Measurements from ENCODE around the gene ARHGAP5.

ARHGAP5 gene

DNA sequence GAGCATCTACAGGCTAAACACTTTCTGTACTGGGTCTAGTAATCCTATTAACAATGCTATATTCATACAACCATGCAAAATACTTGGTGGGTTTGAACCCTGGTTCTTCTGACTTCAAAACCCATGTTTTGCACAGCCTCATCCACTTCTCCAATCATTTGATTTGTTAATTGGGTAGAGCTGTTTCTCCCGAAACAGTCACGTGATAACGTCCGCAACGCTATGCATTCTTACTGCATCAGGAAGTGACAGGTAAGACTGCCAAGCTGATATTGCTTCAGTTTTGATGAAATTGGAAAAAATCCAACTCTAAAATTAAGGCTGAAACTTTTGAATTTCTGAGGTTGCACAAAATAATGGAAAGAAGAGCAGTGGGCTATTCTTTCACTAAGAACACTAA lies 94.4 kb downstream of the ARHGAP5 start:
- no peak for DNase-seq (ENCODE audit: low read depth)

DNA sequence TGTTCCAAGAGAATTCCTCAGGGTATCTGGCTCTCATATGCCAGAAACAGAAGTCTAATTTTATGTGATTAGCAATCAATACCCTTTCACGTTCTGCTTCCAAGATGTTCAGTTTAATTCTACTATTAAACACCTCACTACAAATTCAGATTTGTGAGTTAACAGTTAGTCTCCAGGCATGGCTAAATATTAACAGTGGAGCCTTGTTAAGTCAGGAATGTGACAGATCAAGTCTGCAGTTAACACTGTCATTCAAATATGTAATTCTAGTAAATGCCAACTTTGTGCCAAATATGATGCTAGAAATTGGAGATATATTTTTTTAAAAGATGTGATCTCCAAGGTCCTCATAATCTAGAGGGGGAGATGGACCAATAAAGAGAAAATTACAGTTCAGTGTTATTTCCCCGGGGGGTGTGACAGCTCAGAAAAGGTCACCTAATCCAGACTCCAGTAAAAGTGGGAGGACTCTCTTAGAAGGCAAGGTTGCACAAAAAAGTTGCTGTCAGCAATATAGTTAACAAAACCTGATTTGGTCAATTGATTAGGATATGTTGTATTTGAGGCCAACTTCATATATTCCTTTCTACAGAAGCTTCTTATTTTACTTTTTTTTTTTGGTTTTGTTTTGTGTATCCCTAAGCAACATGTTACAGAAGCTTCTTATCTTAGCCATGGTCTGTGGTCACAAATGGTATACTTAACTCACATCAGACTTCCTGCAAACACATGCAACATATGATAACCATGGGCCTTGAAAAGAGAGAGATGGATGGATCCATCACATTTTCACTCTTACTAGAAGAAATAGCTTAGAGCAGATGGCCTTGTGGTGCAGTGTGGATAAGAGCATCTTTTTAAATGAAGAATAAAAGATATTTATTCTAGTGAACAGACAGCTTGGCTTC lies 106.3 kb downstream of the ARHGAP5 start:
- DNase-seq (ENCODE audit: low read depth), result no peak

DNA sequence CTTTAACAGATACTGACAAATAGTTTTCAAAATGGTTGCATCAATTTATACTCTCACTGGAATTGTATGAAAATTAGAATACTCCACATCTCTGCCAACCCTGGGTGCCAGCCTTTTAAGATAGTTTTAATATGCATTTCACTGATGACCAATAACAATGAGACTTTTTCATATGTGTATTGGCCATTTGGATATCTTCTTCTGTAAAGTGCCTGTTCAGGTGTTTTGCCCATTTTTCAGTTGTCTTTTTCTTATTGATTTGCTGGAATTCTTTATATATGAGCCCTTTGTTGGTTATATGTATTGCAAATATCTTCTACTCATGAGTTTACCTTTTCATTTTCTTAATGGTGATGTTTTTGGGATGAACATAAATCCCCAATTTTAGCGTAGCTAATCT lies 108.0 kb downstream of the ARHGAP5 start:
- DNase-seq (ENCODE audit: low read depth), result no peak

DNA sequence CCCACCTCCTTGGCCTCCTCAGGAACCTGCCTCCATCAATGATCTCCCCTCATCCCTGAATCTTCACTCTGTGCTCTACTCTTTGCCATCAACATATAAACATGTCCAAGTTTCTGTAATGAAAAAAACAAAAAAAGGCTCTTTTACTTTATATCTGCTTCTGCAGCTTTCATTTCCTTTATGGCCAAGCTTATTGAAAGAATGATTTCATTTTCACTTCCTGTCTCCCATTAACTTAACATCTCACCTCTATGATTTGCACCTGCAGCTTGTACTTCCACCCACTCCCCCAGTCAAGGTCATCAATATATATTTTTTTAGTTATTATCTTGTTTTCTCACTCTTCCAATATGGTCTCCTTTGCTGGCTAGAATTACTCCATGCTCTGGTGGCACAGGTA lies 109.1 kb downstream of the ARHGAP5 start:
- no peak for DNase-seq (ENCODE audit: low read depth)

DNA sequence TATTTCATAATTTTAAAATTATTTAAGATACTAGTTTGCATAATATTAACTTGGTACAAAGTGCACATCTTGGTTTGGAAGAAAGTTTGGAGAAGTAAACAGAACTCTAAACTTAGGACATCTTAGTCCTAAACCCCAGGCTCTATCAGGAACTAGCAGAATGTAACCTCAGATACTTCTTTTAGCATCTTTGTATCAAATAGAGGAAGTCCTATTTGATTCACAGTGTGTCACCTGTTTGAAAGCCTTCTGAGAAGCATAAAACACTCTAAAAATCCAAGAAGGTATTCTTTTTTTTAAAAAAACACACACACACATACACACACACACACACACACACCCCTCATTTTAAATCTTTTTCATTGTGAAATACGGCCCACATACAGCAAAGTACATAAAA lies 112.7 kb downstream of the ARHGAP5 start:
- DNase-seq (ENCODE audit: low read depth), result no peak

DNA sequence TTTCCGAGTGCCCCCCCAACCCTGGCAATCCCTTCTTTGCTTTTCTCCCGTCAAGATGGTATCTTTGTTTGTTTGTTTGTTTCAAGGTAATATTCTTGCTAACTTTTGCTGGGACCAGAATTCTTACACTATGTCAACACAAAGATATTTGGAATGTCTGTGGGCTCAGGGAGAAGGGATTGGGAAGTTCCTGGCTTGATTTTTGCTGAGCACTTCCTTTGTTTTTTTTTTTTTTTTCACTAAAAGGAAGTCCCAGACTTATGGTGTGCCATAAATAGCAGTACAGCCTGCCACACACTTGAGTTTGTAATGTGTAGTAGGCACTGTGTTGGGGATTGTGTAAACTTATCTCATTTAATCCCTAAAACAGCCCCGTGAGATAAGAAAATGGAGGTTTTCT lies 113.6 kb downstream of the ARHGAP5 start:
- DNase-seq (ENCODE audit: low read depth), result no peak

DNA sequence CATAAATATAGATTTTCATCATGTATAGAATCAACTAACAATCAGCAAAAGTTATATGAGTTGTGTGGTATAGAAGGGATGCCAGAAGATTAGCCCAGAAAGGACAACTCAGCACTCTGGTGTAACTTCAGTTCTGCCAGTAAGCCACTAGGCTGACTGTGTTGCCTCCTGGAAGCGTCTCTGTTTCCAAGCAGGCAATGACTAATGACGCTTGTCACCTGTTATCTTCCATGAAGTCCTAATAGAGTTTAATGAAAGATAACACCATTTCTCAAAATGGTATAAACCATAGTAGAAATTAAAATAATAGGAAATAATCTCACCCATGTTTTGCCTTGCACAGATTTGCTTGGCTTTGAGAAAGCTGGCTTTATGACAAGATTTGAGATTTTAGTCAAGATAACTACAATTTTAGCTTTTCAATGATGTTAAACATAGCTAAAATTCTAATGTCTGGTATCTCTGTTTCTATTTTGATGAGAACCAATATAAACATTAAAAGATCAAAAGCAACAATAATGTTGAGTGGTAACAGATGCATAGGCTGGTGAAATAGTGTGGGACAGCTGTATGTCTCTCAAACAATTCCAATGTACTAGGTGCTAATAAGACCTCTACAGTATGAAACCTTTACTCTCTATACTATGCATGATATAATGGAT lies 115.7 kb downstream of the ARHGAP5 start:
- no peak for DNase-seq (ENCODE audit: low read depth)

DNA sequence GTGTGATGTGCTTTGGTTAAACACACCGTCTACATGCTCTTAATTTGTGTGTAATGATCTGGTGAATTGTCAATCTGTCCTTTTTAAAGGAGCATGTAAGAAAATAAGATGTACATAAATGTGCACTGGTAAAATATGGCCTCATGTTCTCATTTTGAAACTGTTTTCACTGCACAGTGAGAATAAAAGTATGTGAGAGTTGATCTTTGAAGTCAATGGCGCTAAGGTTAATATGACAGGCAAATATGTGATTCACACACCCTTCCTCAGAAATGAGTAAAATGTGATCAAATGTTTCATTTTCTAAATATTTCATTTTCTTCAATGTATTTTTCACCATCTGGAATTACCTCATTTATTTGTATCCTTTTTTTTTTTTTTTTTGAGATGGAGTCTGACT lies 116.4 kb downstream of the ARHGAP5 start:
- no peak for DNase-seq (ENCODE audit: low read depth)

DNA sequence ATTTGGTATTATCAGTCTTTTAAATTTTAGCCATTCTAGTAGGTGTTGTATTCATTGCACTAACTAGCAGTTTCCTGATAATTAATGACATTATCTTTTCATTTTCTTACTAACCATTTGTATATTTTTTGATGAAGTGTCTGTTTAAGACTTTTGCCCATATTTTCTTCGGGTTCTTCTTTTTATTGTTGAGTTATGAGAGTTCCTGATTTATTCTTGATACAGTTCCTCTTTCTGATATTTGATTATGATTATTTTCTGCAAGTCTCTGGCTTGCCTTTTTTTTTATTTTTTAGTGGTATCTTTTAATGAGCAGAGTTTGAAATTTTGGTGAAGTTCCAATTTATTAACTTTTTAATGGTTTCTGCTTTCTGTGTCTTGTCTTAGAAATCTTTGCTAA lies 118.5 kb downstream of the ARHGAP5 start:
- no peak for DNase-seq (ENCODE audit: low read depth)

DNA sequence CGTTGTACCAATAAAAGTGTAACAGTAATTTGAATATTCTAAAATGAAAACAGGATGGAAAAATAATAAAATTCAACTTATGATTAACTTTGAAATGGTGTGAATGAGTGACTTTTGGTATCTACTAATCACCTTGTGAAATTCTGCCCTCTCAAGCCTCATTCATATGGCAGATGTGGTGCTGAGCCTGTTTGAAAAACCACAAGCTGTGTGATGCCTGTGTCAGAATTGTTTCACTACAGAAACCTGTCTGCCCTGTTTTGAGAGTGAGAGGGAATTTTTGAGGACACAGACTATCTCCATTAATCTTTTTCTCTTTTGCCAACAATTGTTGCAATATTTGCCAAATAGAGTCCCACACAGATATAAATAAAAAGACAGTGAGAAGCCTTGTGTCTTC lies 120.8 kb downstream of the ARHGAP5 start:
- DNase-seq (ENCODE audit: low read depth), result no peak

DNA sequence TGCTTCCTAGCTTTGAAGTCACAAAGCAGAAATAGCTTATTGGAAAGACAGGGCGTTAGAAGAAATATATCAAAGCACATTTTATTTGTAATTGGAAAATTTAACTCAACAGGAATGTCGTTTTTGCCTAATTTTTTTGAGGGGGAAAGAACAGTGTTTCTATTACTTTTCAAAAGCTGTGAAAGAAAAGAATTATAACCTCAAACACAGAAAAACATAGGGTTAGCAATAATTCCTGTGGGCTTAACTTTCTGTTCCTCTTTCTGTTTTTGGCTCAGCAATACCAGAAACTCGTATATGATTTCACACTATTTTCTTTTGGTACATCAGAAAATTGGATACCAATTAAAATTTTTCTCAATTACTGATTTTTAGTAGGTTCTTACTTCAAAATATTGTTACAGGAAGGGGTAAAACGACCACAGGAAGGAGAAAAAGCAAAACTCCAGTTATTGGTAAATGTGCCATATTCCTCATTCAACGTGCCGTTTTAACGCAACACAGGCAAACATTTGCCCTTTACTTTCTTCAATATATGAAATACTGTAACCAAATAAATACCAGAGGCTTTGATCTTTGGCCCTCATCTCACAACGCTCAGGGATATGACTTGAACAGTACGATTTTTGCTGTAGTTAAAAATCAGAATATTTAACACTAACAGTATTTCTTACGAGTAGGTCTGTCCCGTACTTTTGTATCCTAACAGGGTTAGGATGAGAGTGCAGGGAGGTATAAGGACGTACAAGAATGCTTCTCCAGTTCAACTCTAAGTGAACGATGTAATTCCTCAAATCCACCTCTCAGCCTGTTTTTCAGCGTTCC lies 123.5 kb downstream of the ARHGAP5 start:
- no peak for DNase-seq (ENCODE audit: low read depth)

DNA sequence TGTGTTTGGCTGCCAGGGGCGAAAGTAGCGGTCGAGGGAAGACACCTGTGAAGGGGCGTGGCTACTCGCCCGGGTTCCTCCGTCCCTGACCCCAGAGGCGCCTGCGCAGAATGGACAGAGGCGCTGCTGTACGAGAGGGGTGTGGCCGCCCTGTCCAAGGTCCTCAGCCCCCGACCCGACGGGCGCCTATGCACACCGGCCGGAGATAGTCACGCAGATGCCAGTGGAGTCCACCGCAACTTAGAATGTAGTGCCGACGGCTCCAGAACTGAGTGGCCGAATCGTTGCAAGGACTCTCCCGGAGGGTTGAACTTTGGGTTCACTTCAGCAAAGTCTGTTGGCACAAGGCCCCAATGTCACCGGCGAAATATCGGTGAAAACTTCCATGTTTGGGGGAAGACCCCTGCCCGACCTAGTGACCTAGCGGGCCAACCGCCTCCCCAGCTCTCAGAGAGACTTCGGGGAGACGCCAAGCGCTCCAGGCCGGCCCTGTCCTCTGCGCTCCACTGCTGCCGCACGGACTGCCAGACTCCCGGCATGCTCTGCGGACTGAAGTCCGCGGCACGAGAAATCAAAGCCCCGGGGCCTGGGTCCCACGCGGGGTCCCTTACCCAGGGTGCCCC lies 124.2 kb downstream of the ARHGAP5 start:
- DNase-seq (ENCODE audit: low read depth), result peak; percentile 11

DNA sequence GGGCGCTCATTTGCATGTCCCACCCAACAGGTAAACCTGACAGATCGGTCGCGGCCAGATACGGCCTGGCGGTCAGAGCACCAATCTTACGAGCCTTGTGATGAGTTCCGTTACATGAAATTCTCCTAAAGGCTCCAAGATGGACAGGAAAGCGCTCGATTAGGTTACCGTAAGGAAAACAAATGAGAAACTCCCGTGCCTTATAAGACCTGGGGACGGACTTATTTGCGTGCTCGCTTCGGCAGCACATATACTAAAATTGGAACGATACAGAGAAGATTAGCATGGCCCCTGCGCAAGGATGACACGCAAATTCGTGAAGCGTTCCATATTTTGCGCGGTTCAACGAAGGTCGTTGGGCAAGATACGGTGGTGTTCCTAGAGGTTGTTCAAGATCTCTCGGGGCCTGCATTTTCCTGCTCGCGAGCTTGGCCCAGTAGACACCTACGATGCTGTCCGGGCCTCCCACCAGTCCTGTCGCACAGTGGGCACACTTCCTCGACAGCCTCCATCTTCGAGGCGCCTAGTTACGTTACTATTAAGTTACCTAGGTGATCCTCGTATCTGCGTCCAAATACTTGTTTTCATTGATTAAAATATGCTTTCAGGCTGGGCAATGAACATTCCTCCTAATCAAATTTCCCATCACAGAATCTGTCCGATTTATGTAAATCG lies 124.8 kb downstream of the ARHGAP5 start, which contains the start of gene RNU6-7:
TSS of gene RNU6-7 (plus strand) at position 230 of the 675 bp plus-strand sequence.
- no peak for DNase-seq (ENCODE audit: low read depth)

DNA sequence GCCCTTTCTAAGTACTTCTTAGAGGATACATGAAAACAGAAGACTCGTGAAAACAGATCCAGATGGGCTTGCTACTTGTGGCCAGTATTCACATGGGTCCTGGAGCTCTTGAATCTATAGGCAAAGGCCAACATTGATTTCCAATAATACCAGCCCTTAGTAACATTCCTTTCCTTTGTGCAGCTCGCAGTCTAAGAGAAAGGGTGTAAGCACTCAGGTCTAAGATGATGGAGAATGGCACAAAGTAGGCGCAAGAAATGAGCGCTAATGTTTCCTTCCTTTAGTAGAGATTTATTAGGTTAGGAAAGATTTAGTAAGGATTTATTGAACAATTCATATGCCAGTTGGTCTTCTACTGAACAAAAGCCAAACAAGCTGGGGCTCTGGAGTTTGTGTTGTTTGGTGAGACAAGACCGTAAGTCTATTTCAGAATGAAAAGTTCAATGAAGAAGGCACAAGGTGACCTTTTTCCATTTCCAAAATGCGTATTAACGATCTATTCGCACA lies 125.4 kb downstream of the ARHGAP5 start:
- no peak for DNase-seq (ENCODE audit: low read depth)

DNA sequence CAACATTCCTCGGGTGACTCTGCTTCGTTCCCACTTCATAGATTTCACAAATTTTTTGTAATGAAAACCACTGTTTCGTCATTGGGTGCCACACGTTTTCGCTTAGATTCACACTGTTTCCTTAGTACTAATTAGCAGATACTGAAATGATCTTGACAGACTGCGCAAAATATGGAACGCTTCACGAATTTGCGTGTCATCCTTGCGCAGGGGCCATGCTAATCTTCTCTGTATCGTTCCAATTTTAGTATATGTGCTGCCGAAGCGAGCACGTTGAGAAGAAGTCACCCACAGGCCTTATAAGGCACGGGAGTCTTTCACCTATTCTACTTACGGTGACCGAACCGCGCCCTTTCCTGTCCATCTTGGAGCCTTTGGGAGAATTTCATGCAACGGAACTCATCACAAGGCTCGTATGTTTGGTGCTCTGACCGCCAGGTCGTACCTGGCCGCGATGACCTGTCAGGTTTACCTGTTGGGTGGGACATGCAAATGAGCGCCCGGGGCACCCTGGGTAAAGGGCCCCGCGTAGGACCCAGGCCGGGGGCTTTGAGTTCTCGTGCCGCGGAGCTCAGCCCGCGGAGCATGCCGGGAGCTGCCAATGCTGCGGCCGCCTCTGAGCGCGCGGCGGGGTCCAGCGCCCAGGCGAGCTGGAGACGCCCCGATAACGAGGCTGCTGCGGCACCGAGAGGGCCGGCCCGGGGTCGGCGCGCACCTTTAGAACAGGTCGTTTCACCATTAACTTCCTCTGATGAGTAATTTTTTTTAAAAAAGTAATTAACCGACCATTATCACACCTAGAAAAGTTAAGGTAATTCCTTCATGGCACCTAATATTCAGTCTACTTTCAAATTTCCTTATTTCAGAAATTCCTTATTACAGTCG lies 126.1 kb downstream of the ARHGAP5 start, which contains the start of gene RNU6-8:
TSS of gene RNU6-8 (minus strand) at position 272 of the 885 bp plus-strand sequence.
- peak; percentile 28 for DNase-seq (ENCODE audit: low read depth)

DNA sequence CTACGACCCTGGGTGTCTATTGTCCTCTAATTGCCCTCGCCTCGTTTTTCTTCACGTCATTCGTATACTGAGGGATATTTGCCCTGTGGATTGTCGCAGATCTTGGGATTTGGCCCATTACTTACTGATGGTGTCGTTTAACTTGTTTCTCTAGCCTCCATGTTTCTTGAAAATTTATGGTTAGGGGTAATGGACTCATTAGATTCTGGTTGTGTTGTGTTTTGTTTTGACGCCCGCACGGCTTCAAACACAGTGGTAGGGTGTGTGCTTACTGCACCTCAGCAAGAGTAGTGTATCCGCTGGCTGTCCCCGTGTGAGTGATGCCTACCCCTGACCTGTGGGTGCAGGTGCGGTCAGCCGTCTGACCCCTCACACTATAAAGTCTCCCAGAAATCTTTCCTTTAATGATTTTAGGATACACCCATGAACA lies 126.8 kb downstream of the ARHGAP5 start:
- no peak for DNase-seq (ENCODE audit: low read depth)

DNA sequence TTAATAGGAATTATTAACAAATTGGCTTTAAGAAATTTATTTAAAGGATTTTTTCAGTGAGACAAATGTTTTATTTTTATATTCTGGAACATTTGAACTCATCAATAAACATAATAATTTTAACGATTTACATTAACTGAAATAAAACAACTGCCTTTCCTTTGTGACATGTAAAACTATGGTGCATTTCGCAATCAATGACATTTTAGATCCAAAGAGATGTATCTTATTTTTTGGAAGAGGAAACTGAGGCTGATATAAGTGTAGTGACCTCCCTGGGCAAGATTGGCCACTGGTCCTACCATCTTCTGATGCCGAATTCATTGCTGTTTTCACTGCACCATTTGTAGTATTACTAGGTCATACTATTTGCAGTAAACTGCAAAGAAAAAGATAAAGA lies 128.4 kb downstream of the ARHGAP5 start:
- no peak for DNase-seq (ENCODE audit: low read depth)

DNA sequence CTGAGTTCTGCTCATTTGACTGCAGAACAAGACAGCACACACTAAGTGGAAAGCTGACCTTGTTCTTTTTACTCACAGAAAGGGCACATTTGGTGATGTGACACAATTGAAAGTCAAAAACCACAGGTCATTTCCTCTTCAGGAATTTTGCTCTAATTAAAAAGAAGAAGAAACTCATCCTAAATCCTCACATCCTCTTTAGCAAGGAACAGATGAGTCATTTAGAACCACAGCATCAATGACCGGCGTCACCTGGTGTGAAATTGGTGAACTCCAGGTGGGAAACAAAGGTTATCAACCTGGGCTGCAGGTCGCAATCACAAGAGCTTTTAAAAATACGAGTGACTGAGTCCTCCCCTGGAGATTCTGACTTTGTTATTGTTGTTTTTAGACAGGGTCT lies 128.9 kb downstream of the ARHGAP5 start:
- no peak for DNase-seq (ENCODE audit: low read depth)

DNA sequence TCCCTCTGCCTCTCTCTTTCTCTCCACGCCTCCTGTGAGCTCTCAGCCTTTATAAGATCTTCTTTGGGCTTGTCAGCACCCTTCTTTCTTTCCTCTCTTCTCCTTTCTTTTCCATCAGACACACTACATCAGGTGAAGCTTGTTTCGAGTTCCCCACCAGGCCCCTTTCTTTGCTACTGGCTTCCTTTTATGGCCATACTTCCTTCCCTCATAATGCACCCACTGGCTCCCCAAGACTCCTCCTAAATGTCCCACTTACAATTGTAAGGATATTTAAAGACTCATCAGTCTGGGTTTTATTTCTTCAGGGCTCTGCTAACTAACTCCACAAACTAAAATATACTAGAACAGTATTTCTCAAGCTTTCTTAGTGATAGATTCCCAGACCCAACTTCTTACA lies 129.4 kb downstream of the ARHGAP5 start:
- DNase-seq (ENCODE audit: low read depth), result no peak

DNA sequence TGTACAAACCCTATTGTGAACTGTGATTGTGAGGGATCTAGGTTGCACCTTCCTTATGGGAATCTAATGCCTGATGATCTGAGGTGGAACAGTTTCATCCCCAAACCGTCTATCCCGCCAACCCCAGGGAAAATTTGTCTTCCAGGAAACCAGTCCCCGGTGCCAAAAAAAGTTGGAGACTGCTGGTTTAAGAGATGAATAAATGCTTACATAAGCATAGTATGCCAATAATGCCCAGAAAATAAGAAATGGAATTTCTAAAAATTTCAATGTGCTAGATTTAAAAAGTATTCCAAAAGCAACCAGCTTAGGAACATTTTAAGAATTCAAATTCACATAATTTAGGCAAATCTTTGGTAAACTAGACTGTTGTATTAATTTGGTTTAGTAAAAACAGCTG lies 131.4 kb downstream of the ARHGAP5 start:
- DNase-seq (ENCODE audit: low read depth), result no peak

Measured in stromal cell of bone marrow (primary cell).